Spleen (tissue), 11 donors: Measurements from ENCODE around the gene FAF1. TPM values are rescaled to one million over a fixed set of nuclear protein-coding genes. Genes with fewer than 3 reads are reported as not detected.

Source experiments
- DNase-seq: peaks from one replicate; pipeline ENCODE4 v3.0.0-alpha.2; 2020
- H3K27ac ChIP-seq, 8 donors: fragments of 200-600 bp; sonication (generic) in 7 of 8; 1 replicate in 4 of 8; 2 replicates in 4 of 8; pipeline versions ENCODE4 v1.5.0 to v1.8.0; 2016 to 2021; ENCODE audit warnings: inconsistent platforms in 4 of 8, mild to moderate bottlenecking in 4 of 8, moderate library complexity in 1 of 8
- H3K27me3 ChIP-seq, 7 donors: fragments of 200-600 bp; sonication (generic) in 6 of 7; replicated peaks in 1 of 7; 1 replicate in 4 of 7; 2 replicates in 3 of 7; pipeline versions ENCODE4 v1.5.0 to v1.8.0; 2016 to 2021; ENCODE audit warnings: inconsistent platforms in 3 of 7, mild to moderate bottlenecking in 1 of 7
- H3K36me3 ChIP-seq, 6 donors: fragments of 200-600 bp; sonication (generic) in 5 of 6; 1 replicate in 4 of 6; 2 replicates in 2 of 6; pipeline versions ENCODE4 v1.5.0 to v1.8.0; 2016 to 2021; ENCODE audit warnings: inconsistent platforms in 2 of 6
- H3K4me1 ChIP-seq, 6 donors: fragments of 200-600 bp; sonication (generic) in 5 of 6; 1 replicate in 3 of 6; 2 replicates in 3 of 6; pipeline versions ENCODE4 v1.5.0 to v1.8.0; 2016 to 2021; ENCODE audit warnings: inconsistent platforms in 3 of 6
- H3K4me3 ChIP-seq, 8 donors: fragments of 200-600 bp; sonication (generic) in 7 of 8; 1 replicate in 4 of 8; 2 replicates in 4 of 8; pipeline versions ENCODE4 v1.5.0 to v1.8.0; 2016 to 2021; ENCODE audit warnings: inconsistent platforms in 4 of 8, mild to moderate bottlenecking in 4 of 8, moderate library complexity in 2 of 8
- H3K9me3 ChIP-seq, 8 donors: fragments of 200-600 bp; sonication (generic) in 7 of 8; 1 replicate in 4 of 8; 2 replicates in 4 of 8; pipeline versions ENCODE4 v1.5.0 to v1.8.0; 2016 to 2021; ENCODE audit warnings: inconsistent platforms in 4 of 8
- POLR2A ChIP-seq, 3 donors: fragments of 450-650 bp; IDR thresholded peaks; one replicate each; pipeline ENCODE4 v1.5.1; 2017; ENCODE audit warnings: antibody characterized with exemption in 3 of 3, mild to moderate bottlenecking in 1 of 3
- POLR2AphosphoS5 ChIP-seq, 3 donors: sonication (generic); formaldehyde crosslinking; IDR thresholded peaks; one replicate each; pipeline ENCODE4 v1.5.1; 2017; ENCODE audit warnings: antibody characterized with exemption in 3 of 3
- WGBS, 5 donors: extraction: QIAGEN DNeasy Blood & Tissue Kit in 3 of 5; methylation state at CpG; one replicate each; pipeline versions ENCODE4 v1.1.5 to v1.1.7; 2013 to 2018; 5-methylcytosine and 5-hydroxymethylcytosine counted together
- intact Hi-C: fragments of 100-400 bp; cut with DNase I; formaldehyde crosslinking; loops from one replicate; pipeline ENCODE4 v1.15.0; 2023; ENCODE audit warnings: low total_unique reads
- polyA plus RNA-seq, 3 donors: library from polyadenylated mRNA; stranded (reverse); fragments of 200-250 nt; gene quantifications; one replicate each; pipeline ENCODE4 v1.2.1, GENCODE V29; 2013
- total RNA-seq, 7 donors: library from RNA; depleted of rRNA in 3 of 7; stranded (reverse); fragments of >200 nt in 3 of 7; fragmentation: NEBNext Ultra II Directional in 4 of 7; extraction: Animal tissue kit (Norgen Biotek cat#: 25700) in 4 of 7; gene quantifications; one replicate each; pipeline versions ENCODE4 v1.1.0 to v1.2.1, GENCODE V29; 2016 to 2021
- TF ChIP-seq, protein P1 (sequence below), 11 experiments: fragments of 200-600 bp in 7 of 11; fragments of 450-650 bp in 4 of 11; sonication (generic) in 4 of 11; IDR thresholded peaks in 8 of 11; conservative IDR thresholded peaks in 3 of 11; 1 replicate in 7 of 11; 2 replicates in 4 of 11; pipeline versions ENCODE4 v1.4.0 to v1.8.0; 2016 to 2021; ENCODE audit warnings: antibody characterized with exemption in 11 of 11, inconsistent platforms in 4 of 11, mild to moderate bottlenecking in 1 of 11
- donor health status: healthy with polysubstance abuse.
- donor health status: DM: no; HTN: no; CAD: no; lungs with moderate emphysema.
- donor health status: DM: no; HTN: no; CAD: no.
- donor health status: Bipolar disorder and iron deficiency.
- donor health status: healthy.
- donor health status: DM: no; HTN: no; CAD: no.
- donor health status: DM: yes; HTN: yes; CAD: no.

Gene FAF1
- total and polyA plus RNA-seq, 10 donors, result 16.7 to 58.7 (median 40.0) TPM

DNA sequence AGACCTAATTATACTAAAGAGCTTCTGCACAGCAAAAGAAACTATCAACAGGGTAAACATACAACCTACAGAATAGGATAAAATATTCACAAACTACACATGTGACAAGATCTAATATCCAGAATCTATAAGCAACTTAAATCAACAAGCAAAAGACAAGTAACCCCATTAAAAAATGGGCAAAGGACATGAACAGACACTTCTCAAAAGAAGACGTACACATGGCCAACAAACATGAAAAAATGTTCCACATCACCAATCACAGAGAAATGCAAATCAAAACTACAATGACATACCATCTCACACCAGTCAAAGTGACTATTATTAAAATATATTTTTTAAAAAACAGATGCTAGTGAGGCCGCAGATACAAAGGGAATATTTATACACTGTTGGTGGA, 99.8 kb downstream of the FAF1 start:
- H3K4me3 ChIP-seq, result no peak overlapping the region
- H3K27ac ChIP-seq, result no peak overlapping the region
- H3K36me3 ChIP-seq, result no peaks in the 10 kb centered on the region
- 89 to 97% (median 95%) methylated on average over 2 of the region's 2 CpGs for WGBS, 5 donors
- no peaks in the 10 kb centered on the region for H3K4me1 ChIP-seq
- peaks cover 4 to 45% (median 39%) of the 10 kb centered on the region in 8 donors for H3K9me3 ChIP-seq
- H3K27me3 ChIP-seq, result no peaks in the 10 kb centered on the region
- TF ChIP-seq POLR2A (IDR thresholded peaks at IDR 0.05) (no peak), POLR2AphosphoS5 (IDR thresholded peaks at IDR 0.05) (no peak)
- TF ChIP-seq, protein P1, sequence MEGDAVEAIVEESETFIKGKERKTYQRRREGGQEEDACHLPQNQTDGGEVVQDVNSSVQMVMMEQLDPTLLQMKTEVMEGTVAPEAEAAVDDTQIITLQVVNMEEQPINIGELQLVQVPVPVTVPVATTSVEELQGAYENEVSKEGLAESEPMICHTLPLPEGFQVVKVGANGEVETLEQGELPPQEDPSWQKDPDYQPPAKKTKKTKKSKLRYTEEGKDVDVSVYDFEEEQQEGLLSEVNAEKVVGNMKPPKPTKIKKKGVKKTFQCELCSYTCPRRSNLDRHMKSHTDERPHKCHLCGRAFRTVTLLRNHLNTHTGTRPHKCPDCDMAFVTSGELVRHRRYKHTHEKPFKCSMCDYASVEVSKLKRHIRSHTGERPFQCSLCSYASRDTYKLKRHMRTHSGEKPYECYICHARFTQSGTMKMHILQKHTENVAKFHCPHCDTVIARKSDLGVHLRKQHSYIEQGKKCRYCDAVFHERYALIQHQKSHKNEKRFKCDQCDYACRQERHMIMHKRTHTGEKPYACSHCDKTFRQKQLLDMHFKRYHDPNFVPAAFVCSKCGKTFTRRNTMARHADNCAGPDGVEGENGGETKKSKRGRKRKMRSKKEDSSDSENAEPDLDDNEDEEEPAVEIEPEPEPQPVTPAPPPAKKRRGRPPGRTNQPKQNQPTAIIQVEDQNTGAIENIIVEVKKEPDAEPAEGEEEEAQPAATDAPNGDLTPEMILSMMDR (IDR thresholded peaks at IDR 0.05 in 8 of 11, conservative IDR thresholded peaks at IDR 0.05 in 3 of 11), result no peak
- no peak for DNase-seq
- intact Hi-C loops, result no loop called here

DNA sequence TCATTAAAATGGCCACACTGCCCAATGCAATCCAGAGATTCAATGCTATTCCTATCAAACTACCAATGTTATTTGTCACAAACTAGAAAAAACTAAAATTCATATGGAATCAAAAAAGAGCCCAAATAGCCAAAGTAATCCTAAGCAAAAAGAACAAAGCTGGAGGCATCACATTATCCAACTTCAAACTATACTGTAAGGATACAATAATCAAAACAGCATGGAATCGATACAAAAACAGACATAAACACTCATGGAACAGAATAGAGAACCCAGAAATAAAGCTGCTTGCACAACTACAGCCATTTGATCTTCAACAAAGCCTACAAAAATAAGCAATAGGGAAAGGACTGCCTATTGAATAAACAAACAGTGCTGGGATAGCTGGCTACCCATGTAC, 100.4 kb downstream of the FAF1 start:
- no peaks in the 10 kb centered on the region for H3K27me3 ChIP-seq
- intact Hi-C loops, result no loop called here
- peaks cover 0 to 3% (median 0%) of the 10 kb centered on the region in 6 donors for H3K4me1 ChIP-seq
- no peak for DNase-seq
- H3K9me3 ChIP-seq, result peaks cover 4 to 45% (median 39%) of the 10 kb centered on the region in 8 donors
- no peak overlapping the region for H3K27ac ChIP-seq
- H3K4me3 ChIP-seq, result no peak overlapping the region
- H3K36me3 ChIP-seq, result no peaks in the 10 kb centered on the region
- TF ChIP-seq POLR2AphosphoS5 (IDR thresholded peaks at IDR 0.05) (no peak), POLR2A (IDR thresholded peaks at IDR 0.05) (no peak)
- TF ChIP-seq, protein P1 (IDR thresholded peaks at IDR 0.05 in 8 of 11, conservative IDR thresholded peaks at IDR 0.05 in 3 of 11), result no peak
- 89 to 100% (median 95%) methylated on average over 1 of the region's 1 CpG for WGBS, 5 donors

DNA sequence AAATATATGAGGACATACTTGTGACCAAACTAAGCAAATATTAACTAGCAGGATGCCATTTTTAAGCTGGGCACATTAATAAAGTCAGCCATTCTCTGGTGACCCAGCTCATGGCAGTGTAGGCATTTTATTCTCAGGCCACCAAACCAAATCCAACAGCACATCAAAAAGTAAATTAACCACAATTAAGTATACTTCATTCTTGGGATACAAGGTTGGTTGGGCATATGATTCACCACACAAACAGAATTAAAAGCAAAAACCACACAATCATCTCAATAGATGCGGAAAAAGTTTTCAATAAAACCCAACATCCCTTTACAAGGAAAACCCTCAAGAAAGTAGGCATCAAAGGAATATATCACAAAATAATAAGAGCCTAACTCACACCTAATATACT, 101.3 kb downstream of the FAF1 start:
- H3K9me3 ChIP-seq, result peaks cover 4 to 45% (median 39%) of the 10 kb centered on the region in 8 donors
- no peak for TF ChIP-seq POLR2AphosphoS5 (IDR thresholded peaks at IDR 0.05)
- TF ChIP-seq, protein P1 (IDR thresholded peaks at IDR 0.05 in 8 of 11, conservative IDR thresholded peaks at IDR 0.05 in 3 of 11), result no peak
- TF ChIP-seq POLR2A (IDR thresholded peaks at IDR 0.05), result no peak
- no peak overlapping the region for H3K4me3 ChIP-seq
- peaks cover 0 to 12% (median 0%) of the 10 kb centered on the region in 6 donors for H3K4me1 ChIP-seq
- H3K36me3 ChIP-seq, result no peaks in the 10 kb centered on the region
- H3K27ac ChIP-seq, result no peak overlapping the region
- 84 to 96% (median 90%) methylated on average over 1 of the region's 1 CpG for WGBS, 5 donors
- DNase-seq, result no peak
- no peaks in the 10 kb centered on the region for H3K27me3 ChIP-seq
- intact Hi-C loops, result no loop called here

DNA sequence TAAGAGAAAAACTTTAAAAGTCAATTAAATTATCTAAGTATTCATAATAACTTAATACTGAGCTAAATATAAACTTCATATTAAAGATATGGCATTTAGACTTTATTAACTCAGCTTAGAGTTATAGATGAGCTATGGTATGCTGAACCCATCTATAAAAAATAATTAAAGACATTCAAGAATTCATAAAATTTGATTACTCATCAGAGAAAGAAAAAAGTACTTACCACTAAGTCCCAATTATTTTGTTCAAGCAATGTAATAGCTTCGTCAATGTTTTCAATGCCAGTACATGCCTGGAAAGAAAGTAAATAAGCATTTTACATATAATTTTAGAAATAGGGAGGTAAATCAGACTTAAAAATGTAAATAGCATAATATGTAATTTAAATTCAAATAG, 102.4 kb downstream of the FAF1 start:
- Histone ChIP-seq H3K27me3 (no peaks in the 10 kb centered on the region), H3K4me3 (no peak overlapping the region), H3K9me3 (peaks cover 4 to 36% (median 32%) of the 10 kb centered on the region in 8 donors), H3K4me1 (peaks cover 0 to 22% (median 0%) of the 10 kb centered on the region in 6 donors), H3K27ac (no peak overlapping the region), H3K36me3 (no peaks in the 10 kb centered on the region)
- intact Hi-C loops, result no loop called here
- no peak for DNase-seq
- WGBS, 5 donors, result 94 to 98% (median 98%) methylated on average over 1 of the region's 1 CpG
- TF ChIP-seq, protein P1 (IDR thresholded peaks at IDR 0.05 in 8 of 11, conservative IDR thresholded peaks at IDR 0.05 in 3 of 11), result no peak
- TF ChIP-seq POLR2A (IDR thresholded peaks at IDR 0.05) (no peak), POLR2AphosphoS5 (IDR thresholded peaks at IDR 0.05) (no peak)
